ENCODE measurements around the gene PGAP3.

- no peak; the same call in none of the 2 replicates for TF ChIP-seq CTCF (conservative IDR thresholded peaks at IDR 0.05; ENCODE audit: low read length)
- no peak for TF ChIP-seq EZH2phosphoT487 (IDR thresholded peaks at IDR 0.05; ENCODE audit: borderline replicate concordance)
Observed at GRCh38 chr17:39678340-39679116, 9.3 kb downstream of the PGAP3 start.

All from Loucy (cell line).